NCI-H460 (cell line): ENCODE data around the gene CERS6. TPM values are rescaled to one million over a fixed set of nuclear protein-coding genes. Genes with fewer than 3 reads are reported as not detected.
A peak's percentile ranks its signal among the peaks of the same experiment; 100 is the strongest.
"Not testable (repeated sequence)": the region's sequence is repeated elsewhere in the genome, so short reads cannot be mapped to it uniquely, and the experiment has no call there.

ENCODE experiments used
- DNase-seq: peaks from one replicate; pipeline ENCODE4 v3.0.0-alpha.2; 2016; ENCODE audit warnings: low read depth; ENCODE audit errors: extremely low read depth
- polyA plus RNA-seq: library from polyadenylated mRNA; depleted of rRNA; stranded (reverse); fragments of >200 nt; gene quantifications from 2 replicates; pipeline ENCODE4 v1.2.3, GENCODE V29; 2014; cell fraction: nucleus; rRNA removed
- total RNA-seq: library from RNA; depleted of rRNA; stranded (reverse); fragments of >200 nt; shearing (Covaris generic); gene quantifications from 2 replicates; pipeline ENCODE4 v1.2.3, GENCODE V29; 2014; rRNA removed

CERS6 gene, protein sequence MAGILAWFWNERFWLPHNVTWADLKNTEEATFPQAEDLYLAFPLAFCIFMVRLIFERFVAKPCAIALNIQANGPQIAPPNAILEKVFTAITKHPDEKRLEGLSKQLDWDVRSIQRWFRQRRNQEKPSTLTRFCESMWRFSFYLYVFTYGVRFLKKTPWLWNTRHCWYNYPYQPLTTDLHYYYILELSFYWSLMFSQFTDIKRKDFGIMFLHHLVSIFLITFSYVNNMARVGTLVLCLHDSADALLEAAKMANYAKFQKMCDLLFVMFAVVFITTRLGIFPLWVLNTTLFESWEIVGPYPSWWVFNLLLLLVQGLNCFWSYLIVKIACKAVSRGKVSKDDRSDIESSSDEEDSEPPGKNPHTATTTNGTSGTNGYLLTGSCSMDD
- total RNA-seq, result 57.1 and 57.3 TPM in 2 replicates
- 23.9 and 31.1 TPM in 2 replicates for polyA plus RNA-seq

DNA sequence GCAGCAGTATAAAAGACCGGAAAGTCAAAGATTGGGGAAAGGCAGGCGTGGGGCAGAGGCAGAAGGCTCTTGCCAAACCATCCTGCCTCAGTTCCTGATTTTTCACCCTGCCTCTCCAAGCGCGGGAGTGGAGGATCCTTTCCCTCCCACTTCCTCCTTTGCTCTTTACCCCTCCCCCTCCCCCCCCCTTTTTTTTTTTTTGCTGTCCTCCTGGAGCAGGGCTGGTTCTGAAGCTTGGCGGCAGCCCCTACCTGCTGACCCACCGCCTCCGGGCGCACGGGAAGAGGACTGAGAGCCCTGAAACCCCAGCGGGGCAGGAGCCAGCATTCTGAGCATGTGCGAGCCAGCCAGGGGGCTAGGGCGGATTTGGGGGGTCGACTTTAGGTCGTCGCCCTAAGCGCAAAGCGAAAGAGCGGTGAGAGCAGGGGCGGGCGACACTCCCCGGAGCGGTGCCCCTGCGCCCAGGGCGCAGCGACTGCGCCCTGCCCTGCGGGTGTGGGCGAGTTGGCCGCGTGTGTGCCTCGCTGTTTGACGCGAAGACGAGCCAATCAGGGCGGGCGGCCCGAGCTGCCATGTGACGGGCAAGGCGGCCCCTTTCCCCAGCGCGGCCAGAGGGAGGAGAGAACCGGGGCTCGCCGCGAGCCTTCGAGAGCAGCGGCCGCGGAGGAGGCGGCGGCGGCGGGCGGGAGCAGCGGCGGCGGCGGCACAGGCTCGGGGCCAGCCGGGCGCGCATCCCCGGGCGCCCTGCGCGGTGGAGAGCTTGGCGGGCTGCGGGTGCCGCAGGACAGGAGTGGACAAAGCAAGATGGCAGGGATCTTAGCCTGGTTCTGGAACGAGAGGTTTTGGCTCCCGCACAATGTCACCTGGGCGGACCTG, at the start of gene CERS6:
Gene CERS6, plus strand, starts transcription at position 628 of the 876 bp plus-strand sequence. Its CDS starts 177 bp downstream, at position 805.
- DNase-seq, result peak; percentile 94

- not testable (repeated sequence) for DNase-seq
Observed at GRCh38 chr2:168412301-168412700, 43.8 kb upstream of the CERS6 start.

DNA sequence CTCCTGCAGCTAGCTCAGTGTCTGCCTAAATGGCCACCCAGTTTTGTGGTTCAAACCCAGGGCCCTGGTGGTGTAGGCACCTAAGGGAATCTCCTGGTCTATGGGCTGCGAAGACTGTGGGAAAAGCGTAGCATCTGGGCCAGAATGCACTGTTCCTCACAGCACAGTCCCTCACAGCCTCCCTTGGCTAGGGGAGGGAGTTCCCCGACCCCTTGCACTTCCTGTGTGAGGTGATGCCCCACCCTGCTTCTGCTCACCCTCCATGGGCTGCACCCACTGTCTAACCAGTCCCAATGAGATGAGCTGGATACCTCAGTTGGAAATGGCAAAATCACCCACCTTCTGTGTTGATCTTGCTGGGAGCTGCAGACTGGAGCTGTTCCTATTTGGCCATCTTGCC, 43.0 kb upstream of the CERS6 start:
- not testable (repeated sequence) for DNase-seq

DNA sequence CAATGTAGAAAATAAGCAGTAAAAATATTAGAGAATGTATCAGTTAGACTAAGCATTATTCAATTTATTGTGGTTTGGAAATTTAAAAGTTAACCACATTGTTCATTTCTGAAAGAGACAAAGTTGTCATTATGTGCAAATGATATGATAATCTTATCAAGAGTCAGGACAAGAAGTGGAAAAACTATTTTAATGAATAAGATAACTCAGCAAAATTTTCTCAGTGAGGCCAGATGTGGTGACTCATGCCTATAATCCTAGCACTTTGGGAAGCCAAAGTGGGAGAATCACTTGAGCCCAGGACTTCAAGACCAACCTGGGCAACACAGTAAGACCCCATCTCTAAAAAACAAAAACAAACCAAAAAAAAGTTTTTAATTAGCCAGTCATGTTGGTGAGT, 39.5 kb upstream of the CERS6 start:
- DNase-seq, result no peak

DNA sequence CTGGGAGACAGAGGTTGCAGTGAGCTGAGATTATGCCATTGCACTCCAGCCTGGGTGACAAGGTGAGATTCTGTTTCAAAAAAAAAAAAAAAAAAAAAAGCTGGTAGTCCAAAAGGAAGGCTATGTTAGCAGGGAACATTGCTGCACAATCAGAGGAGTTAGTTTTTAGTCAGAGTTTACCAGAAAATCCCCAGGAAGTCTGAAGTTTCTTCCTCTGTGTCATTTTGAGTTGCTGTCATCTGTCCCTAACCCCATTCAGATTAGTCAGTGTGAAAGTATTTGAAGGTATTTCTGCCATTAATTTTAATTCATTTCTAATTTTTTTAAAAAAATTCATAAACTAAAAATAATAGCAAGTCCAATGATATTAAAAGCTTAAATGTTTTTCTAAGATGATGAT, 33.5 kb upstream of the CERS6 start:
- no peak for DNase-seq

DNA sequence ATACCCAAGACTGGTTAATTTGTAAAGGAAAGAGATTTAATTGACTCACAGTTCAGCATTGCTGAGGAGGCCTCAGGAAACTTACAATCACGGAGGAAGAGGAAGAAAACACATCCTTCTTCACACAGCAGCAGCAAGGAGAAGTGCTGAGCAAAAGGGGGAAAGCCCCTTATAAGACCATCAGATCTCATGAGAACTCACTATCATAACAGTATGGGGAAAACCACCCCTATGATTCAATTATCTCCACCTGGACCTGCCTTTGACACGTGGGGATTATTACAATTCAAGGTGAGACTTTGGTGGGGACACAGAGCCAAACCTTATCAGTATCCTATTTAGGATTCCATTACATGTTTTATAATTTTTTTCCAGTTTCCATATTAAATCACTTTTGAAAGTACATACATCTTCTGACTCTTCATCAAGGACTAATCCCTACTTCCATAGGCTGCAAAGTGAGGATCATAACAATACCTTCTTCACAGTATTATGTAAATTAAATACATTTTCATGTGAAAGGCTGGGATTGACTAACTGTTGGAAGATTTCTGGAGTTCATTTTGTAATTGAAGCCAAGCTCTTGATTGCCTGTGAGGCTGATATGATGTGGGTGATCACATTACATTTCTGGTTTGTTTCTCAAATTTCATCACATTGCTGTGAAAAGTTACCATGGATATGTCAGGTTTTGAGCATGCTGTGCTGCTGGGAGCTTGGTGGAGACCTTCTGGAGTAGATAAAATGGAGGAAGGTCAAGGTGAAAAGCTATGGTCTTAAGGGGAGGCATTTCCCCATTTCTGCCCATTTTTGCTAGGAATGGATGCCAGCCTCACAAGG, 31.7 kb upstream of the CERS6 start:
- DNase-seq, result peak; percentile 26

DNA sequence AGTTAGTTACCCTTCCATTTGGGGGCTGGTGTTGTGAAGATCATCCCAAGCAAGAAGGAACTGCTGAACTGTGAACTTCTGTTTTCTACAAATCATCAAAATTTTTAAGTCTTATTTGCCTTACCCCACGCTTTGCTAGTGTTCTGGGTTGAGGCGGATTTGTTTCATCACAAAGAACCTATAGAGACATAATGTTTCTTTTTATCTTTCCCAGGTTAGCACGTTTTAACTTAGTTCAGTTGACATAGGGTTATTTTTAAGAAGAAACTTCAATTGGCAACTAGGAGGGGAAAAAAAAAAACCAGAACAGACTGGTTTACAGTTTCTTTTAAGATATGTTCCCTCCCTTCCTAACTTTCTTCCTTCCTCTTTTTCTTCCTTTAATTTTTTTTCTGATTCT, 31.1 kb upstream of the CERS6 start:
- DNase-seq, result no peak

DNA sequence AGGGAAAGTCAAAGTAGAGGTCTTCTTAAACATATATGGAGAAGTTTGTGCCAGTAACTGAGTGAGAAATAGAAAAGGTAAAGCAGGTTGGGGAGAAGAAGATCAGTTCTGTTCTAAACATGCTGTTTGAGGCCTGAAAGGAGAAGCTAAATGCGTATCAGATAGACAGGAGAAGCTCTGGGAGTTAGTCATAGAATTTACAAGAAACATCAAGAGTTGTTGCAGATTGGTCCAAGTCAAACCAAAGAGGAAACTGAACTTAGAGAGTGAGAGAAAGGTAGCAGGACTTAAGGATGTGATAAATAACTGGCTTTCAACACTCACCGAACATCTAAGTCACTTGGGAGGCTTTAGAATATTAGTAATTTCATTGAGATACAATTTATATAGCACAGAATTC, 29.2 kb upstream of the CERS6 start:
- no peak for DNase-seq

GRCh38 chr2:168427451-168427850, 28.6 kb upstream of the CERS6 start:
- DNase-seq, result no peak

GRCh38 chr2:168428431-168428830, 27.6 kb upstream of the CERS6 start:
- DNase-seq, result no peak

- no peak for DNase-seq
Observed at GRCh38 chr2:168429988-168430387, 26.1 kb upstream of the CERS6 start.

DNA sequence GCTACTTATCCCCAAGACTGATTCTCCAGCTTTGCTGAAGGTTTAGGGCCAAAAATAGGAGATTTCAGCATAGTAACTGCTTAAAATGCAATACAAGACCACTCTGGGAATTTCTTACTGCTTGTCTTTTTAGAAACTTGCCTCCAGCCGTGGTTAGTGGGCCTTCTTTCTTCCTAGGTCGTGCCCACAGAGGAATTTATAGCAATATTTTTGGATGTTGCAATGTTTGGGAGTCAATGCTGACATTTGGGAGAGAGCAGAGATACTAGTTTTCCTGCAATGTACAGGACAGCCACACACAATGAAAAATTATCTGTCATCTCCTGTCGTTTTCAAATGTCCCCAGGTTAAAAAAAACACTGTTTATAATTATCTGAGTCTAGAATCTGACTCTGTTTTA, 25.6 kb upstream of the CERS6 start:
- no peak for DNase-seq

GRCh38 chr2:168431301-168432024, 24.6 kb upstream of the CERS6 start:
- DNase-seq, result no peak

DNA sequence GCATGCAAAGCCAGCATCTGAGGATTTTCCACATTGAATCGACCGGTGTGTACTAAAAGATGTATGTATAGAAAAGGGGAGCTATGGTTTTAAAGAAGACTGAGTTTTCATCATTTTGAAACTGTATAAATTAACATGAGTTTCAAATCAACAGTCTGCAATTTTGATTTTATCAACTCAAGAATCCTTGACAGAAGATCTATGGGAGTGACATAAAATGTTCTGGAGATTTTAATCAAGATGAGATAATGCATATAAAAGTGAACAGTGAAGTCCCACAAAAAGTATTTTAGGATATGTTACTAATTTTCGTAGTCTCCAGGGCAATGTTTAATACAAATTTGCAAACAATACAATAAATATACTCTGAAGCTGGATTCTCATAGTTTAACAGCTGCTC, 24.0 kb upstream of the CERS6 start:
- no peak for DNase-seq

DNA sequence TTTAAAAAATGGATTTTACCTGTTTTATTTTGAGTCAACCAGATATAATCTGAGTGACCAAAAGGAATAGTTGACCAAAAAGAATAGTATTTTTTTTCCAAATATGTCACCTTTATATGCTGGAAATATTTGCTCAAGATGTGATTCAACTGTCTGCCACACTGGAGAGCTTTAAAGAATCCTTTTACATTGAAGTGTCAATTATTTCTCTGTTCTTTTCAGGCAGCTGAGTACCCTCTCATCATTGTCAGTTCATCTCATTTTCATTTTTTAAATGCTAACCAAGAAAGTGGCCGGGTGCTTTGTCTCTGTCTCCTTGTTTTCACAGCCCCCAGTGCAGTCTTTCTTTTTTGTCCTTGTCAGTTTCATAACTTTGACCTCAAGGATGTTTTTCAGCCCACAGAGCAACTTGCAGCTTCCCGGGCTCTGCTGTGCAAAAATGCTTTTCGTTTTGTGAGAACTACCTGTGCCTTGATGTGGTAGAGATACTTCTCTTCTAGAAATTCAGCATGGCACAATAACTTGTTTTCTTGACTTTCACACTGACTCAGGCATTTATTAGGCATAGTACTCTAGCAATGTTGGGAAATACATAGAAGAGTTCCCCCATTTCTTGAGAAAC, 23.4 kb upstream of the CERS6 start:
- DNase-seq, result no peak

GRCh38 chr2:168433527-168433926, 22.5 kb upstream of the CERS6 start:
- DNase-seq, result no peak

DNA sequence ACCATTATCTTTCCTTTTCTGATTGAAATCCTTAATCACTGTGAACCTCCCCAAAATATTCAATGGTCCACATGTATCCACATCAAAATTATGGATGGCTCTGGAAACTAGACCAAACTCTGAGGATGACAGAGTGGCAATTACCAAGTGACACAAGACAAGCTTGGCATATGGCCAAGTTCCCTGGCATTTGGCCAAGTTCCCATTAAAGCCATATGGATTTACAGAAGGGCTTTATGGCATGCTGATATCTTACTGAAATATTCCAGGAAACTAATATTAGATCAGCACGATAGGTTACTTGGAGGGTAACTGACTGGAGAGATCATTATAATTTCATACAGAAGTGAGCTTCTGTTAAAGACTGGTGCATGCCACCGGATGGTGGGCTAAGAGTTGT, 21.9 kb upstream of the CERS6 start:
- DNase-seq, result no peak

GRCh38 chr2:168436840-168437239, 19.2 kb upstream of the CERS6 start:
- DNase-seq, result no peak

DNA sequence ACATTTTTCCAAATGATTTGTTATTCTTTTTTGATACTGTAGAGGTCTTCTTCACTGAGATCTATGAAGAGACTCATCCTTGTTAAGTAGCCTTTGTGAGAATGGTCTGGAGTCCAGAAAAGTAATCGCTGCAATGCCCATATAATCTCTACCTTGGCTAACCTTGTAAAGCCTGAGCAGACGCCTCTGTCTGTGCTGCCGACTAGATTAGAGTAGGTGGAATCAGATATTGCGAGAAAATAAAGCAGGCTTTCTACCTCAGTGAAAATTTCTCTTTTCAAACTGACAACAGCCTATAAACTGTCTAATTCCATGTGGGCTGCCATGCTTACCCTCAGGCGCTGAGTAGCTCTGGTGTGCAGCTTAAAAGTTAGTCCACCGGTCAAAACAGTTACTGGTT, 17.5 kb upstream of the CERS6 start:
- DNase-seq, result no peak

DNA sequence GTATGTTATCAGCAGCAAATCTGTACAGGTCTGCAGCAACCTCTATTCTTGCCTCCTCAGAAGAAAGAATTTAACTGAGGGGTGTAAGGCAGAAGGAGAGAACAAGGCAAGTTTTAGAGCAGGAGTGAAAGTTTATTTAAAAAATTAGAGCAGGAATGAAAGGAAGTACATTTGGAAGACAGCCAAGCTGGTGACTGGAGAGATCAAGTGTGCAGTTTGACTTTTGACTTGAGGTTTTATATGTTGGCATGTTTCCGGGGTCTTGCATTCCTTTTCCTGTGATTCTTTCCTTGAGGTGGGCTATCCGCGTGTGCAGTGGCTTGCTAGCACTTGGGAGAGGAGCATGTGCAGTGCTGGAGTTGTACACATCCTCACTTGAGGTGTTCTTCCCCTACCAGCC, 16.5 kb upstream of the CERS6 start:
- no peak for DNase-seq
